ENCODE data around the gene DSCAML1. TPM values are rescaled to one million over a fixed set of nuclear protein-coding genes. Genes with fewer than 3 reads are reported as not detected.

The DSCAML1 gene
- total RNA-seq, 1 donor from 2014 or later = not detected

DNA sequence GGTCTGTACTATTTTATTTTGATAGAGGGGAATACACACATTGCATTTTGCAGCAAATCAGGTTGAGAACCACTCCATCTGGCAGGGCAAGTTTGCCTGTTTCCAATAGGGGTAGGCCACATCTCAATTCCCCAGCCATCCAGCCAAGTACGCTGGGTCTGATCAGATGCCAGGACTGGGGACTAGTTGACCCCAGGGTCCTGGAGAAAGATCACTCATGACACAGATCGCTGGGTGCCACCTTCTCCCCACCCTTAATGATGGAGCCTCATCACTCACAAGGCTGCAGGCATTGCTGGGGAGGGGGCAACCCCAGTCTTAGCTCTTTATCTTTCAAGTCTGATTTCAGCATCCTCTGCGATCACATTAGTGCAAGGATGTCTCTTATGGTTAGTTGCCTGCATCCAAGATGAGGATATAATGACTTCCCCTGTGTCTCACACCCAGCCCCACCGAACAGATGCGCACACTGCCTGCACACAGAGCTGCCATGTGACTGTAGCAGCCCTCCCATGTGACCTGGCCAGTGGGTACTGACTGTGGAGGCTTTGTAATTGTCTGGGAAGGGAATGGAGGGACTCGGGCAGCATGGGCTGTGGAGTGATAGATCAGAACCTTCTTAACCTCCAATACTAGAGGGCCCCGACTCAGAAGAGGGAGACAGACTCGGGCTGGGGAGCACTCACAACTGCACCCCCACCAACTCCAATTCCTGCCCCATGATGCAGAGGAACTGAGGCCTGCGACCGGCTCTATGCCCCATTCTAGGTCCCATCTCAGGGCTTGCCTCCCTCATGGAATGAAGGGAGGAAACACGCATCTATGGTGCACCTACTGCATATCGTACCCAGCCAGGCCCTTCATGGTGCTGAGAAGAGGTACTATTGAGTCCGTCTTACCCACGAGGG is 155.8 kb downstream of the DSCAML1 start:
- Histone ChIP-seq H3K9me3 (no peaks in the 10 kb centered on the region), H3K4me1 (no peaks in the 10 kb centered on the region), H3K36me3 (no peaks in the 10 kb centered on the region), H3K4me3 (no peak overlapping the region), H3K27me3 (no peaks in the 10 kb centered on the region), H3K27ac (no peak overlapping the region)
- DNase-seq (ENCODE audit: low spot score in 2 of 2) = no peak
- intact Hi-C loops (cut with DNase I) = no loop called here
- TF ChIP-seq, protein P1, sequence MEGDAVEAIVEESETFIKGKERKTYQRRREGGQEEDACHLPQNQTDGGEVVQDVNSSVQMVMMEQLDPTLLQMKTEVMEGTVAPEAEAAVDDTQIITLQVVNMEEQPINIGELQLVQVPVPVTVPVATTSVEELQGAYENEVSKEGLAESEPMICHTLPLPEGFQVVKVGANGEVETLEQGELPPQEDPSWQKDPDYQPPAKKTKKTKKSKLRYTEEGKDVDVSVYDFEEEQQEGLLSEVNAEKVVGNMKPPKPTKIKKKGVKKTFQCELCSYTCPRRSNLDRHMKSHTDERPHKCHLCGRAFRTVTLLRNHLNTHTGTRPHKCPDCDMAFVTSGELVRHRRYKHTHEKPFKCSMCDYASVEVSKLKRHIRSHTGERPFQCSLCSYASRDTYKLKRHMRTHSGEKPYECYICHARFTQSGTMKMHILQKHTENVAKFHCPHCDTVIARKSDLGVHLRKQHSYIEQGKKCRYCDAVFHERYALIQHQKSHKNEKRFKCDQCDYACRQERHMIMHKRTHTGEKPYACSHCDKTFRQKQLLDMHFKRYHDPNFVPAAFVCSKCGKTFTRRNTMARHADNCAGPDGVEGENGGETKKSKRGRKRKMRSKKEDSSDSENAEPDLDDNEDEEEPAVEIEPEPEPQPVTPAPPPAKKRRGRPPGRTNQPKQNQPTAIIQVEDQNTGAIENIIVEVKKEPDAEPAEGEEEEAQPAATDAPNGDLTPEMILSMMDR (IDR thresholded peaks at IDR 0.05) = no peak

DNA sequence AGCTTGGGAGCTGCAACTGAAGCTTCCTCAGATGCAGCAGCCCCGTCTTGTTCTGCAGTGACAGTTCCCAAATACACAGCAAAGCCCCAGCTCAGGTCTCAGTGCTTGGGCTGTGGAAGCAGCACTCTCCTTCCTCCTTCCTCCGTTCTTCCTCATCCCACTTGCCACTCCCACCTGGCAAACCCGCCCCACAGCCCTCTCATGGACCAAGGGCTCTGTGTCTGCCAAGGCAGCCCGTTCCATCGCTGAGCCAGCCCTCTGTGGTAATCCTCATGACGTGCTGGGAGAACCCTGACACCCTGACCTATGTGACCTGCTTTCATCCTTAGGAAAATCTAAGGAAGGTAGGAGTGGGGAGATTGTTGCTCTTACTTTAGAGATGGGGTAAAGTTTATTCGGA is 157.0 kb downstream of the DSCAML1 start:
- TF ChIP-seq, protein P1 (IDR thresholded peaks at IDR 0.05) = no peak
- Histone ChIP-seq H3K27me3 (no peaks in the 10 kb centered on the region), H3K9me3 (no peaks in the 10 kb centered on the region), H3K4me3 (no peak overlapping the region), H3K4me1 (no peaks in the 10 kb centered on the region), H3K36me3 (no peaks in the 10 kb centered on the region), H3K27ac (no peak overlapping the region)
- DNase-seq (ENCODE audit: low spot score in 2 of 2) = no peak
- intact Hi-C loops (cut with DNase I) = no loop called here

DNA sequence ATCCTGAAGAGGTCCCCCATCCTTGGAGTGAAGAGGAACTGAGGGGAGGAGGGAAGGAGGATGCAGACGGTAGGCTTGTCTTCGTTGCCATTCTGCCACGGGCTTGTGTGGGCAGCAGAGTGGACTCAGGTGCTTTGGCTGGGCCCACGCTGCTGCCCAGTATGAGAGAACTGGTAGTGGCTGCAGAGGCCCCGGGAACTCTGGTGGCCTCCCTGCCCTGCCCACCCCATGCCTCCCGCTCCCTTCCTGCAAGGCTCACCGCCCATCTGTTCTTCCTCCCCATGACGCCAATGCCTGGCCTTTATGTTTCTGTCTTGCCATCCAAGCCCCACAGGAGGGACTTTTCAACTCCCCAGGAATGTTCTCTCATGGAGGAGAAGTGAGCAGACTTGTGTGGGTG is 157.4 kb downstream of the DSCAML1 start:
- H3K36me3 ChIP-seq = no peaks in the 10 kb centered on the region
- TF ChIP-seq, protein P1 (IDR thresholded peaks at IDR 0.05) = no peak
- H3K27ac ChIP-seq = no peak overlapping the region
- H3K27me3 ChIP-seq = no peaks in the 10 kb centered on the region
- no peaks in the 10 kb centered on the region for H3K9me3 ChIP-seq
- DNase-seq (ENCODE audit: low spot score in 2 of 2) = no peak
- H3K4me3 ChIP-seq = no peak overlapping the region
- no peaks in the 10 kb centered on the region for H3K4me1 ChIP-seq
- intact Hi-C loops (cut with DNase I) = no loop called here

DNA sequence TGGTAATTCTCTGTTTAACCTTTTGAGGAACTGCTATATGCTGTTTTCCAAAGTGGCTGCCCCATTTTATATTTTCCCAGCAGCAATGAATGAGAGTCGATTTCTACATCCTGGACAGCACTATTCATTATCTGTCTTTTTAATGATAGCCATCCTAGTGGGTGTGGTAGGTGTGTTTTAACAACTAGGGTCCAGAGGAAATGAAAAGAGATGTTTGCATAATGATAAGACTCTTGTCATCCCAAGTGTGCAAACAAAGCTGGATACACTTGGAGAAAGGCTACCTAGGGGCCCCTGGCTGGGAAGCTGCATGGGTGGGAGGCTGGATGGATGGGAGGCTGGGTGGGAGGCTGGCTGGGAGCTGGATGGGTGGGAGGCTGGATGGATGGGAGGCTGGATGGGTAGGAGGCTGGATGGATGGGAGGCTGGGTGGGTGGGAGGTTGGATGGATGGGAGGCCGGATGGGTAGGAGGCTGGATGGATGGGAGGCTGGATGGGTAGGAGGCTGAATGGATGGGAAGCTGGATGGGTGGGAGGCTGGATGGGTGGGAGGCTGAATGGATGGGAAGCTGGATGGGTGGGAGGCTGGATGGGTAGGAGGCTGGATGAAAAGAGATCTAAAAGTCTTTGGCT is 158.0 kb downstream of the DSCAML1 start:
- Histone ChIP-seq H3K4me3 (no peak overlapping the region), H3K9me3 (no peaks in the 10 kb centered on the region), H3K36me3 (no peaks in the 10 kb centered on the region), H3K27ac (no peak overlapping the region), H3K4me1 (no peaks in the 10 kb centered on the region), H3K27me3 (no peaks in the 10 kb centered on the region)
- TF ChIP-seq, protein P1 (IDR thresholded peaks at IDR 0.05) = no peak
- intact Hi-C loops (cut with DNase I) = no loop called here
- DNase-seq (ENCODE audit: low spot score in 2 of 2) = no peak

DNA sequence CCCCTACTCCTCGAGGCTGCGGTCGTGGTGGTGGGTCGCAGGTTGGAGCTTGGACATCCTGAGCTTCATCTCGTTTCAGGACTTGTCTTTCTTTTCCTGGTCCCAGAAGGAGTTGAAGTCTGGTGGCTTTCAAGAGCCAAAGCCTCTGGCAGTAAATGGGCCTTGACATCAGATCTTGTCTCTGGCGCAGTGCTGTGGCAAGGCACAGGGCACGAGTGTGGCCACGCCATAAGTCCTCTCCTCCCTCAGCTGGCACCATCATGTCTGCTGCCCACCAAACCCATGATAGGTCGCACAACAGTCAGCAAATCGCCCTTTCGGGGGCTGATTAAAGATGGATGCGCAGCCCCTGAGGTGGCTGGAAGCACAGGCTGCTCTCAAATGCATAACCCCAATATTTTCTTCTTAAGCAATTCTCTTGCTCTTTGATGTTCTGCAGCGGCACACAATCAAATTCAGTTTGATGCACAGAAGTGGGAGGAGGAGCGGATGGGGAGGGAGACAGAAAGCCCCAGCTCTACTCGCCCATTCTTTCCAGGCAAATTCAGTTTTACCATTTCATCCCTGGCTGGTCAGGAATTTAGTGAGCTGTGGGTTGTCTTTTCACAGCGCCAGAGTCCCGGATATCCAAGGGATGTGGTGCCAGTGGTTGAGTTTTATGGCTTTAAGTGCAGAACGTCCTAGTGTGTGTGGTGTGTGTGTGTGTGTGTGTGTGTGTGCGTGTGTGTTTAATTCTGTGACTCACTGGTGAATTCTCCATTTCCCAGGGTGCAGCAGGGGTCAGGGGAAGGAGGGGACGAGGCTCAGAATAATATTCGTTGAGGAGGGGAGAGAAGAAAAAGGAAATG is 162.0 kb downstream of the DSCAML1 start:
- H3K4me3 ChIP-seq = no peak overlapping the region
- TF ChIP-seq, protein P1 (IDR thresholded peaks at IDR 0.05) = no peak
- H3K27me3 ChIP-seq = no peaks in the 10 kb centered on the region
- H3K36me3 ChIP-seq = no peaks in the 10 kb centered on the region
- H3K27ac ChIP-seq = no peak overlapping the region
- no peak for DNase-seq (ENCODE audit: low spot score in 2 of 2)
- no peaks in the 10 kb centered on the region for H3K4me1 ChIP-seq
- no peaks in the 10 kb centered on the region for H3K9me3 ChIP-seq
- intact Hi-C loops (cut with DNase I) = no loop called here

Data from ascending aorta (tissue), 2 donors.